HG02840 (cell line): ENCODE data around the gene CARF.

Experiments
- ATAC-seq: cut with Tn5 transposase; IDR thresholded peaks from one replicate; pipeline ENCODE4 v1.9.1; 2021; ENCODE audit warnings: mild to moderate bottlenecking, moderate library complexity, moderate number of reproducible peaks; ENCODE audit not compliant: unreplicated experiment, low FRiP score

CARF gene

GRCh38 chr2:203014456-203015199, 102.6 kb downstream of the CARF start, which contains the start of gene NBEAL1:
TSS of gene NBEAL1 (plus strand) at chr2:203014875. CDS start at chr2:203016385, 1,510 bp downstream.
- ATAC-seq = peak; percentile 98

- ATAC-seq = no peak
These were observed 104.6 kb downstream of the CARF start for GRCh38 chr2:203016716-203017115.

- ATAC-seq = no peak
These were observed 106.1 kb downstream of the CARF start for GRCh38 chr2:203018181-203018580.

- ATAC-seq = no peak
These were observed 107.1 kb downstream of the CARF start for GRCh38 chr2:203019142-203019541.

- ATAC-seq = no peak
These were observed 109.9 kb downstream of the CARF start for GRCh38 chr2:203021991-203022390.

GRCh38 chr2:203022751-203023150, 110.7 kb downstream of the CARF start:
- no peak for ATAC-seq

GRCh38 chr2:203025592-203025991, 113.5 kb downstream of the CARF start:
- no peak for ATAC-seq

GRCh38 chr2:203030545-203030944, 118.5 kb downstream of the CARF start:
- no peak for ATAC-seq

GRCh38 chr2:203030991-203031390, 118.9 kb downstream of the CARF start:
- no peak for ATAC-seq

GRCh38 chr2:203033395-203033794, 121.3 kb downstream of the CARF start:
- ATAC-seq = no peak

- ATAC-seq = no peak
These were observed 123.9 kb downstream of the CARF start for GRCh38 chr2:203035879-203036470.
